DND-41 (cell line): ENCODE results near the gene C2CD2L.

Experiments used
- ATAC-seq: fragments of 200-7000 bp; cut with Tn5 transposase; 3 replicates; pipeline ENCODE4 v1.9.1; 2021; ENCODE audit warnings: low read depth; ENCODE audit not compliant: insufficient read depth
- DNase-seq: peaks from one replicate; pipeline ENCODE4 v3.0.0-alpha.2; 2020
- H2AFZ ChIP-seq: 2 replicates; pipeline ENCODE4 v1.6.0; 2012; ENCODE audit warnings: low read depth, low read length
- H3K27ac ChIP-seq: 2 replicates; pipeline ENCODE4 v1.5.1; 2012; ENCODE audit warnings: low read length, inconsistent platforms
- H3K27me3 ChIP-seq: fragments of 200-600 bp; sonication (generic); 2 replicates; pipeline ENCODE4 v1.6.0; 2012; ENCODE audit warnings: low read length, mild to moderate bottlenecking, inconsistent platforms; ENCODE audit not compliant: insufficient read depth, poor library complexity
- H3K36me3 ChIP-seq: 2 replicates; pipeline ENCODE4 v1.5.1; 2012; ENCODE audit warnings: low read length, inconsistent platforms; ENCODE audit not compliant: insufficient read depth
- H3K4me1 ChIP-seq: 2 replicates; pipeline ENCODE4 v1.5.1; 2012; ENCODE audit warnings: mild to moderate bottlenecking, low read length; ENCODE audit not compliant: insufficient read depth
- H3K4me2 ChIP-seq: 2 replicates; pipeline ENCODE4 v1.6.0; 2012; ENCODE audit warnings: mild to moderate bottlenecking, moderate library complexity, low read length, inconsistent platforms; ENCODE audit not compliant: insufficient read depth
- H3K4me3 ChIP-seq, 2 experiments: fragments of 200-600 bp in 1 of 2; shearing (Covaris generic) in 1 of 2; 2 replicates each; pipeline ENCODE4 v1.5.1; 2012 to 2016; ENCODE audit warnings: inconsistent platforms in 2 of 2, low read length in 2 of 2, mild to moderate bottlenecking in 2 of 2, low read depth in 1 of 2, moderate library complexity in 1 of 2
- H3K79me2 ChIP-seq: 2 replicates; pipeline ENCODE4 v1.6.0; 2012; ENCODE audit warnings: low read length, inconsistent platforms; ENCODE audit not compliant: insufficient read depth
- H3K9ac ChIP-seq: 2 replicates; pipeline ENCODE4 v1.6.0; 2012; ENCODE audit warnings: low read depth, mild to moderate bottlenecking, inconsistent platforms, low read length, moderate library complexity
- H3K9me3 ChIP-seq: 2 replicates; pipeline ENCODE4 v1.5.1; 2012; ENCODE audit warnings: low read length, moderate library complexity, mild to moderate bottlenecking, inconsistent platforms; ENCODE audit not compliant: insufficient read depth, severe bottlenecking
- H4K20me1 ChIP-seq: 2 replicates; pipeline ENCODE4 v1.6.0; 2012; ENCODE audit warnings: low read length; ENCODE audit not compliant: insufficient read depth
- CTCF ChIP-seq: IDR thresholded peaks from 2 replicates; pipeline ENCODE4 v1.5.1; 2012; ENCODE audit warnings: borderline replicate concordance, low read length, moderate library complexity, mild to moderate bottlenecking; ENCODE audit not compliant: poor library complexity, severe bottlenecking; ENCODE audit errors: extremely low read depth
- EZH2 ChIP-seq: IDR thresholded peaks from 3 replicates; pipeline ENCODE4 v1.6.1; 2012; ENCODE audit warnings: borderline replicate concordance, low read depth, mild to moderate bottlenecking, moderate library complexity, low read length, inconsistent platforms; ENCODE audit not compliant: severe bottlenecking

C2CD2L gene

GRCh38 chr11:119095066-119095880 lies 11.9 kb upstream of the C2CD2L start:
- H3K27me3 ChIP-seq, result no peaks in the 10 kb centered on the region
- TF ChIP-seq EZH2, result no peak
- TF ChIP-seq CTCF, result peak; percentile 25
- H2AFZ ChIP-seq, result peak overlapping the region; percentile 74
- H3K36me3 ChIP-seq, result peaks cover 75% of the 10 kb centered on the region
- DNase-seq, result peak; percentile 100
- peaks cover 56% of the 10 kb centered on the region for H3K79me2 ChIP-seq
- peak overlapping the region; percentile 89 to 95 for H3K4me3 ChIP-seq
- peaks cover 34% of the 10 kb centered on the region for H4K20me1 ChIP-seq
- peaks cover 47% of the 10 kb centered on the region for H3K4me1 ChIP-seq
- H3K4me2 ChIP-seq, result peak overlapping the region; percentile 93
- ATAC-seq, result peak; percentile 79
- no peaks in the 10 kb centered on the region for H3K9me3 ChIP-seq
- peak overlapping the region; percentile 99 for H3K27ac ChIP-seq
- peak overlapping the region; percentile 99 for H3K9ac ChIP-seq

GRCh38 chr11:119099711-119100110 lies 7.4 kb upstream of the C2CD2L start:
- peaks cover 43% of the 10 kb centered on the region for H3K79me2 ChIP-seq
- no peak for DNase-seq
- no peaks in the 10 kb centered on the region for H3K9me3 ChIP-seq
- H3K27me3 ChIP-seq, result no peaks in the 10 kb centered on the region
- H3K36me3 ChIP-seq, result peaks cover 39% of the 10 kb centered on the region
- no peak overlapping the region for H3K27ac ChIP-seq
- H3K4me2 ChIP-seq, result peak overlapping the region; percentile 90
- H3K9ac ChIP-seq, result peak overlapping the region; percentile 78; the same call in 1 of the 2 replicates
- peaks cover 5% of the 10 kb centered on the region for H4K20me1 ChIP-seq
- peaks cover 47% of the 10 kb centered on the region for H3K4me1 ChIP-seq
- H3K4me3 ChIP-seq, result 0 out of 4 replicates have a peak overlapping the region, but pooled peaks of 1 of the 2 experiments have one; percentile 77
- H2AFZ ChIP-seq, result no peak overlapping the region
- no peak for TF ChIP-seq CTCF
- TF ChIP-seq EZH2, result no peak
- no peak for ATAC-seq

- H3K4me2 ChIP-seq, result peak overlapping the region; percentile 90
- peak overlapping the region; percentile 78 for H3K9ac ChIP-seq
- TF ChIP-seq EZH2 (no peak), CTCF (peak; percentile 58)
- H3K27me3 ChIP-seq, result no peaks in the 10 kb centered on the region
- H3K4me3 ChIP-seq, result peak overlapping the region; percentile 71 to 77; a peak in 3 of 4 replicates
- H3K9me3 ChIP-seq, result no peaks in the 10 kb centered on the region
- H3K27ac ChIP-seq, result peak overlapping the region; percentile 90
- H3K79me2 ChIP-seq, result peaks cover 38% of the 10 kb centered on the region
- peaks cover 47% of the 10 kb centered on the region for H3K4me1 ChIP-seq
- no peak overlapping the region for H2AFZ ChIP-seq
- ATAC-seq, result no peak
- H3K36me3 ChIP-seq, result peaks cover 34% of the 10 kb centered on the region
- DNase-seq, result no peak
- no peaks in the 10 kb centered on the region for H4K20me1 ChIP-seq
Measured at GRCh38 chr11:119100246-119100970, 6.7 kb upstream of the C2CD2L start.
